HCT116 (cell line): ENCODE measurements around the gene USO1. TPM values are rescaled to one million over a fixed set of nuclear protein-coding genes. Genes with fewer than 3 reads are reported as not detected.

Experiments used
- ATAC-seq: fragments of 200-7000 bp; cut with Tn5 transposase; 2 replicates; pipeline ENCODE4 v1.9.1; 2020; ENCODE audit warnings: mild to moderate bottlenecking, moderate library complexity
- BruUV-seq: library from RNA; stranded (reverse); fragments of 400-500 nt; replicated peaks from 2 replicates; lab custom pipeline; 2021; lab: Mats Ljungman, UMichigan
- CTCF ChIA-PET: fragments of 300-600 bp; sonication (Branson Sonifier 250); formaldehyde crosslinking; loops from one replicate; lab custom pipeline; 2021; ENCODE audit warnings: antibody characterized with exemption; lab: Charles Lee
- POLR2A ChIA-PET: fragments of 300-600, 350-600 bp; sonication (Branson Sonifier 250); formaldehyde crosslinking; loops from one replicate; lab custom pipeline; 2021; ENCODE audit warnings: antibody characterized with exemption; lab: Charles Lee
- RAD21 ChIA-PET, 2 experiments: fragments of 300-600 bp; sonication (Branson Sonifier 250); formaldehyde crosslinking; loops; one replicate each; lab custom pipeline; 2023; ENCODE audit warnings: low total read pairs in 2 of 2; ENCODE audit not compliant: uncharacterized antibody in 2 of 2, unreplicated experiment in 2 of 2, low non-redundant PET in 1 of 2; lab: Charles Lee
- DNase-seq: peaks from one replicate; pipeline ENCODE4 v3.0.0-alpha.2; 2010; ENCODE audit warnings: low read depth, low spot score
- H2AFZ ChIP-seq: fragments of 200-600 bp; shearing (Covaris generic), sonication (generic); 2 replicates; pipeline ENCODE4 v1.6.1; 2017; ENCODE audit warnings: low read depth, mixed run types, mixed read lengths, antibody characterized with exemption, low read length; ENCODE audit not compliant: poor library complexity, severe bottlenecking
- H3K27ac ChIP-seq: 2 replicates; pipeline ENCODE4 v1.5.1; 2012; ENCODE audit warnings: low read depth, low read length
- H3K27me3 ChIP-seq: fragments of 200-600 bp; sonication (generic); 2 replicates; pipeline ENCODE4 v1.6.1; 2016; ENCODE audit warnings: mixed run types, low read length, mixed read lengths; ENCODE audit not compliant: insufficient read depth
- H3K36me3 ChIP-seq, 2 experiments: fragments of 200-500 bp in 1 of 2; fragments of 200-600 bp in 1 of 2; sonication (Bioruptor generic) in 1 of 2; sonication (generic) in 1 of 2; 2 replicates each; pipeline versions ENCODE4 v1.5.1 to v1.6.1; 2014 to 2016; ENCODE audit warnings: low read length in 2 of 2, inconsistent platforms in 1 of 2, mixed read lengths in 1 of 2, mixed run types in 1 of 2; ENCODE audit not compliant: insufficient read depth in 2 of 2, control insufficient read depth in 1 of 2
- H3K4me1 ChIP-seq, 2 experiments: fragments of 200-600 bp in 1 of 2; sonication (generic) in 1 of 2; 2 replicates each; pipeline versions ENCODE4 v1.5.1 to v1.6.1; 2012 to 2017; ENCODE audit warnings: low read length in 2 of 2, inconsistent platforms in 1 of 2, mild to moderate bottlenecking in 1 of 2, mixed read lengths in 1 of 2, mixed run types in 1 of 2, moderate library complexity in 1 of 2; ENCODE audit not compliant: insufficient read depth in 2 of 2, control insufficient read depth in 1 of 2
- H3K4me2 ChIP-seq: fragments of 200-600 bp; sonication (generic); 2 replicates; pipeline ENCODE4 v1.6.1; 2017; ENCODE audit warnings: mixed run types, low read length, mixed read lengths
- H3K4me3 ChIP-seq, 2 experiments: fragments of 200-600 bp in 1 of 2; sonication (generic) in 1 of 2; replicated peaks in 1 of 2; 2 replicates each; pipeline ENCODE4 v1.5.1; 2011 to 2016; ENCODE audit warnings: low read length in 2 of 2, control low read depth in 1 of 2, low read depth in 1 of 2, mild to moderate bottlenecking in 1 of 2, mixed read lengths in 1 of 2, mixed run types in 1 of 2
- H3K79me2 ChIP-seq: fragments of 200-600 bp; sonication (generic); 2 replicates; pipeline ENCODE4 v1.6.1; 2017; ENCODE audit warnings: mild to moderate bottlenecking, mixed run types, low read length, moderate library complexity, mixed read lengths; ENCODE audit not compliant: insufficient read depth
- H3K9ac ChIP-seq: fragments of 200-600 bp; sonication (generic); 2 replicates; pipeline ENCODE4 v1.6.1; 2016; ENCODE audit warnings: low read length, mixed read lengths
- H3K9me2 ChIP-seq: fragments of 200-600 bp; sonication (generic), shearing (Covaris generic); 2 replicates; pipeline ENCODE4 v1.6.1; 2017; ENCODE audit warnings: mixed run types, mild to moderate bottlenecking, moderate library complexity; ENCODE audit not compliant: insufficient read depth
- H3K9me3 ChIP-seq, 2 experiments: fragments of 200-500 bp in 1 of 2; fragments of 200-600 bp in 1 of 2; sonication (Bioruptor generic) in 1 of 2; sonication (generic) in 1 of 2; 2 replicates each; pipeline ENCODE4 v1.6.1; 2014 to 2017; ENCODE audit warnings: low read length in 2 of 2, mixed read lengths in 2 of 2, inconsistent platforms in 1 of 2, low read depth in 1 of 2, mild to moderate bottlenecking in 1 of 2, mixed run types in 1 of 2, moderate library complexity in 1 of 2; ENCODE audit not compliant: control insufficient read depth in 1 of 2, insufficient read depth in 1 of 2
- H4K20me1 ChIP-seq: fragments of 200-600 bp; sonication (generic), shearing (Covaris generic); 2 replicates; pipeline ENCODE4 v1.6.1; 2017; ENCODE audit warnings: mixed run types, mild to moderate bottlenecking, moderate library complexity; ENCODE audit not compliant: insufficient read depth
- ELF1 ChIP-seq: IDR thresholded peaks from 2 replicates; pipeline ENCODE4 v1.6.1; 2012; ENCODE audit warnings: low read depth, borderline replicate concordance
- EZH2 ChIP-seq: fragments of 200-600 bp; sonication (generic); IDR thresholded peaks from 2 replicates; pipeline ENCODE4 v1.6.1; 2017; ENCODE audit warnings: antibody characterized with exemption, mixed run types
- EZH2phosphoT487 ChIP-seq: fragments of 200-600 bp; IDR thresholded peaks from 2 replicates; pipeline ENCODE4 v1.6.1; 2018; ENCODE audit warnings: antibody characterized with exemption, borderline replicate concordance
- POLR2A ChIP-seq: IDR thresholded peaks from 2 replicates; pipeline ENCODE4 v1.7.0; 2011; ENCODE audit warnings: borderline replicate concordance; ENCODE audit not compliant: insufficient read depth, insufficient read length; ENCODE audit errors: extremely low read depth
- RAD21 ChIP-seq: IDR thresholded peaks from 2 replicates; pipeline ENCODE4 v1.6.1; 2012; ENCODE audit warnings: low read depth, mild to moderate bottlenecking
- SRF ChIP-seq: IDR thresholded peaks from 2 replicates; pipeline ENCODE4 v1.6.1; 2012; ENCODE audit warnings: low read depth
- YY1 ChIP-seq: IDR thresholded peaks from 2 replicates; pipeline ENCODE4 v1.6.1; 2011; ENCODE audit warnings: low read length, low read depth, moderate library complexity, mild to moderate bottlenecking; ENCODE audit not compliant: insufficient replicate concordance; ENCODE audit errors: extremely low read depth
- ZFX ChIP-seq: fragments of 450-650 bp; IDR thresholded peaks from 2 replicates; pipeline ENCODE4 v1.6.1; 2017
- ZNF274 ChIP-seq: fragments of 200-500 bp; sonication (Bioruptor generic); IDR thresholded peaks from 2 replicates; pipeline ENCODE4 v1.6.1; 2014; ENCODE audit warnings: mild to moderate bottlenecking, low read depth, low read length, inconsistent platforms
- intact Hi-C: fragments of 100-400 bp; cut with micrococcal nuclease; formaldehyde crosslinking; loops from 2 replicates; pipeline ENCODE4 v1.10.0; 2022
- total RNA-seq: library from RNA; stranded (reverse); gene quantifications from one replicate; pipeline ENCODE4 v1.2.1, GENCODE V29; 2021; ENCODE audit not compliant: unreplicated experiment
- TF ChIP-seq, protein P1 (sequence below): IDR thresholded peaks from 2 replicates; pipeline ENCODE4 v1.6.1; 2012; ENCODE audit warnings: low read depth
- TF ChIP-seq, protein P2 (sequence below): IDR thresholded peaks from 2 replicates; pipeline ENCODE4 v1.6.1; 2012
- TF ChIP-seq, protein P3 (sequence below): IDR thresholded peaks from 2 replicates; pipeline ENCODE4 v1.6.1; 2012

Gene USO1
- total RNA-seq, 1 experiment from 2014 or later, result 72.7 TPM

DNA sequence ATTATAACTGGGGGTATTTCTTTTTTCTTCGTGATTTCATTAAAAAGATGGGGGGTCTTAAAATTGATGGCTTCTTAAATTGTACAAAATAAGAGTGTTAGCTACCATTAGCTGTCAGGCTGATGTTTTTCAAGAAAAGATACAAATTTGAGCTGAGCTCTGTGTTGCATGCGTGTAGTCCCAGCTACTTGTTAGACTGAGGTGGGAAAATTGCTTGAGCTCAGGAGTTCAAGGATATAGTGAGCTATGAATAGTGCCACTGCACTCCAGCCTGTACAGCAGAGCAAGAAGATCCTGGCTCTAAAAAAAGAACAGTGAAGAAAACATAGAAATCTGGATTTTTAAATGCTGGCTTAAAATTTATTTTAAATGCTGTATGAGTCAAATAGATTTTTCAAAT is 13.0 kb downstream of the USO1 start:
- no peak for ATAC-seq
- Histone ChIP-seq H3K27ac (no peak overlapping the region), H3K4me1 (no peaks in the 10 kb centered on the region), H3K36me3 (peaks cover 0 to 2% of the 10 kb centered on the region in 2 experiments; a peak in 2 of 4 replicates), H3K27me3 (no peaks in the 10 kb centered on the region), H2AFZ (no peak overlapping the region), H3K9ac (no peak overlapping the region), H3K9me3 (no peaks in the 10 kb centered on the region), H3K4me3 (no peak overlapping the region), H3K79me2 (peaks cover 61% of the 10 kb centered on the region), H4K20me1 (no peaks in the 10 kb centered on the region; the same call in 1 of the 2 replicates), H3K9me2 (no peaks in the 10 kb centered on the region), H3K4me2 (no peak overlapping the region)
- TF ChIP-seq ZNF274 (no peak), YY1 (no peak), ZFX (no peak), POLR2A (no peak), RAD21 (no peak), EZH2 (no peak), ELF1 (no peak), SRF (no peak), EZH2phosphoT487 (no peak)
- TF ChIP-seq, protein P1, sequence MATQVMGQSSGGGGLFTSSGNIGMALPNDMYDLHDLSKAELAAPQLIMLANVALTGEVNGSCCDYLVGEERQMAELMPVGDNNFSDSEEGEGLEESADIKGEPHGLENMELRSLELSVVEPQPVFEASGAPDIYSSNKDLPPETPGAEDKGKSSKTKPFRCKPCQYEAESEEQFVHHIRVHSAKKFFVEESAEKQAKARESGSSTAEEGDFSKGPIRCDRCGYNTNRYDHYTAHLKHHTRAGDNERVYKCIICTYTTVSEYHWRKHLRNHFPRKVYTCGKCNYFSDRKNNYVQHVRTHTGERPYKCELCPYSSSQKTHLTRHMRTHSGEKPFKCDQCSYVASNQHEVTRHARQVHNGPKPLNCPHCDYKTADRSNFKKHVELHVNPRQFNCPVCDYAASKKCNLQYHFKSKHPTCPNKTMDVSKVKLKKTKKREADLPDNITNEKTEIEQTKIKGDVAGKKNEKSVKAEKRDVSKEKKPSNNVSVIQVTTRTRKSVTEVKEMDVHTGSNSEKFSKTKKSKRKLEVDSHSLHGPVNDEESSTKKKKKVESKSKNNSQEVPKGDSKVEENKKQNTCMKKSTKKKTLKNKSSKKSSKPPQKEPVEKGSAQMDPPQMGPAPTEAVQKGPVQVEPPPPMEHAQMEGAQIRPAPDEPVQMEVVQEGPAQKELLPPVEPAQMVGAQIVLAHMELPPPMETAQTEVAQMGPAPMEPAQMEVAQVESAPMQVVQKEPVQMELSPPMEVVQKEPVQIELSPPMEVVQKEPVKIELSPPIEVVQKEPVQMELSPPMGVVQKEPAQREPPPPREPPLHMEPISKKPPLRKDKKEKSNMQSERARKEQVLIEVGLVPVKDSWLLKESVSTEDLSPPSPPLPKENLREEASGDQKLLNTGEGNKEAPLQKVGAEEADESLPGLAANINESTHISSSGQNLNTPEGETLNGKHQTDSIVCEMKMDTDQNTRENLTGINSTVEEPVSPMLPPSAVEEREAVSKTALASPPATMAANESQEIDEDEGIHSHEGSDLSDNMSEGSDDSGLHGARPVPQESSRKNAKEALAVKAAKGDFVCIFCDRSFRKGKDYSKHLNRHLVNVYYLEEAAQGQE, result no peak
- TF ChIP-seq, protein P2, sequence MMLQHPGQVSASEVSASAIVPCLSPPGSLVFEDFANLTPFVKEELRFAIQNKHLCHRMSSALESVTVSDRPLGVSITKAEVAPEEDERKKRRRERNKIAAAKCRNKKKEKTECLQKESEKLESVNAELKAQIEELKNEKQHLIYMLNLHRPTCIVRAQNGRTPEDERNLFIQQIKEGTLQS, result no peak
- TF ChIP-seq, protein P3, sequence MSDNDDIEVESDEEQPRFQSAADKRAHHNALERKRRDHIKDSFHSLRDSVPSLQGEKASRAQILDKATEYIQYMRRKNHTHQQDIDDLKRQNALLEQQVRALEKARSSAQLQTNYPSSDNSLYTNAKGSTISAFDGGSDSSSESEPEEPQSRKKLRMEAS, result no peak
- CTCF ChIA-PET, result interaction anchor here (1.7 kb wide), 1 partner anchor 13 kb away, joined by 6 read pairs; the partner anchor contains the start of gene USO1
- RAD21 ChIA-PET, result no interaction called here
- POLR2A ChIA-PET, result interaction anchor here (1.5 kb wide), 1 partner anchor 11 kb away, joined by 3 read pairs; no protein-coding TSS in a partner anchor
- DNase-seq, result no peak
- intact Hi-C loops, result no loop called here
- no TSS peak for BruUV-seq
